Fibroblast of lung (primary cell): ENCODE measurements around the gene PRCC. TPM values are rescaled to one million over a fixed set of nuclear protein-coding genes. Genes with fewer than 3 reads are reported as not detected.

Source experiments
- DNase-seq, 2 donors: peaks; one replicate each; pipeline versions ENCODE4 v3.0.0 to v3.0.0-alpha.2; 2010; ENCODE audit warnings: low read depth in 2 of 2
- H2AFZ ChIP-seq: 2 replicates; pipeline ENCODE4 v1.5.1; 2012; ENCODE audit warnings: low read length, control low read depth, inconsistent platforms
- H3K27ac ChIP-seq: 2 replicates; pipeline ENCODE4 v1.5.1; 2011; ENCODE audit warnings: low read length, control low read depth; ENCODE audit not compliant: insufficient read depth
- H3K27me3 ChIP-seq: 2 replicates; pipeline ENCODE4 v1.5.1; 2011; ENCODE audit warnings: mild to moderate bottlenecking, low read length; ENCODE audit not compliant: control insufficient read depth, insufficient read depth
- H3K36me3 ChIP-seq: 2 replicates; pipeline ENCODE4 v1.5.1; 2011; ENCODE audit warnings: low read length; ENCODE audit not compliant: control insufficient read depth, insufficient read depth
- H3K4me1 ChIP-seq: 2 replicates; pipeline ENCODE4 v1.5.1; 2011; ENCODE audit warnings: low read length; ENCODE audit not compliant: control insufficient read depth, insufficient read depth; ENCODE audit errors: extremely low read depth
- H3K4me2 ChIP-seq: 2 replicates; pipeline ENCODE4 v1.5.1; 2011; ENCODE audit warnings: low read length, control low read depth; ENCODE audit not compliant: insufficient read depth; ENCODE audit errors: extremely low read depth
- H3K4me3 ChIP-seq, 4 experiments: fragments of 200-600 bp in 1 of 4; sonication (generic) in 1 of 4; replicated peaks in 1 of 4; 2 replicates each; pipeline ENCODE4 v1.5.1; 2011 to 2016; ENCODE audit warnings: low read length in 4 of 4, low read depth in 3 of 4, mild to moderate bottlenecking in 3 of 4, control low read depth in 2 of 4, inconsistent platforms in 1 of 4, mixed read lengths in 1 of 4; ENCODE audit not compliant: insufficient read depth in 1 of 4; ENCODE audit errors: control extremely low read depth in 1 of 4
- H3K79me2 ChIP-seq: 2 replicates; pipeline ENCODE4 v1.5.1; 2012; ENCODE audit warnings: mild to moderate bottlenecking, low read length, inconsistent platforms; ENCODE audit not compliant: control insufficient read depth, insufficient read depth
- H3K9ac ChIP-seq: 2 replicates; pipeline ENCODE4 v1.5.1; 2011; ENCODE audit warnings: mild to moderate bottlenecking, low read length, control low read depth; ENCODE audit not compliant: insufficient read depth
- H3K9me3 ChIP-seq: 2 replicates; pipeline ENCODE4 v1.5.1; 2012; ENCODE audit warnings: low read depth, low read length; ENCODE audit not compliant: control insufficient read depth, insufficient read depth
- H4K20me1 ChIP-seq: 2 replicates; pipeline ENCODE4 v1.5.1; 2011; ENCODE audit warnings: low read length; ENCODE audit not compliant: control insufficient read depth, insufficient read depth; ENCODE audit errors: extremely low read depth
- CTCF ChIP-seq, 2 donors: IDR thresholded peaks in 1 of 2; conservative IDR thresholded peaks in 1 of 2; 1 replicate in 1 of 2; 2 replicates in 1 of 2; pipeline ENCODE4 v1.5.1; 2011 to 2012; ENCODE audit warnings: low read length in 2 of 2, control low read depth in 1 of 2, inconsistent platforms in 1 of 2, low read depth in 1 of 2, mild to moderate bottlenecking in 1 of 2
- EZH2 ChIP-seq: IDR thresholded peaks from 2 replicates; pipeline ENCODE4 v1.5.1; 2012; ENCODE audit warnings: low read length, control low read depth, mild to moderate bottlenecking; ENCODE audit errors: missing control alignments
- polyA plus RNA-seq, 2 donors: library from polyadenylated mRNA; depleted of rRNA in 1 of 2; stranded (reverse) in 1 of 2; unstranded in 1 of 2; fragments of >200 nt; gene quantifications; 2 replicates each; pipeline ENCODE4 v1.2.1, GENCODE V29; 2011 to 2012; ENCODE audit warnings: missing spikeins in 1 of 2
- total RNA-seq: library from RNA; depleted of rRNA; stranded (reverse); fragments of >200 nt; gene quantifications from 2 replicates; pipeline ENCODE4 v1.2.1, GENCODE V29; 2014

Gene PRCC
- total and polyA plus RNA-seq, 2 donors (not counting 1 experiment from before 2014, with no cell fraction given), result 13.2 to 52.0 TPM

- H2AFZ ChIP-seq, result no peak overlapping the region
- TF ChIP-seq EZH2 (no peak), CTCF (conservative IDR thresholded peaks at IDR 0.05 in 1 of 2, IDR thresholded peaks at IDR 0.05 in 1 of 2; ENCODE audit: low read depth in 1 of 2, low read length in 2 of 2) (no peak)
These were observed 28.5 kb downstream of the PRCC start for GRCh38 chr1:156795787-156796186.

GRCh38 chr1:156796340-156797097 is 29.2 kb downstream of the PRCC start:
- Histone ChIP-seq H3K4me2 (no peak overlapping the region), H3K36me3 (peaks cover 14% of the 10 kb centered on the region), H3K79me2 (no peaks in the 10 kb centered on the region), H3K9me3 (no peaks in the 10 kb centered on the region), H3K4me1 (peaks cover 2% of the 10 kb centered on the region), H3K9ac (no peak overlapping the region), H4K20me1 (no peaks in the 10 kb centered on the region), H3K27ac (no peak overlapping the region), H2AFZ (no peak overlapping the region), H3K4me3 (no peak overlapping the region), H3K27me3 (no peaks in the 10 kb centered on the region)
- peak in 1 of 2 donors; percentile 57 for DNase-seq
- no peak for TF ChIP-seq EZH2
- TF ChIP-seq CTCF (conservative IDR thresholded peaks at IDR 0.05 in 1 of 2, IDR thresholded peaks at IDR 0.05 in 1 of 2; ENCODE audit: low read depth in 1 of 2, low read length in 2 of 2), result no peak

More at GRCh38 chr1:156795787-156796186, 28.5 kb downstream of the PRCC start:
- Histone ChIP-seq H3K27me3 (no peaks in the 10 kb centered on the region), H3K27ac (no peak overlapping the region), H3K4me2 (no peak overlapping the region), H3K4me3 (no peak overlapping the region), H4K20me1 (no peaks in the 10 kb centered on the region), H3K79me2 (no peaks in the 10 kb centered on the region), H3K9me3 (no peaks in the 10 kb centered on the region), H3K9ac (no peak overlapping the region), H3K36me3 (peaks cover 14% of the 10 kb centered on the region), H3K4me1 (no peaks in the 10 kb centered on the region)
- peak in 1 of 2 donors; percentile 89 for DNase-seq

- peaks cover 2% of the 10 kb centered on the region for H3K4me1 ChIP-seq
- H3K27ac ChIP-seq, result no peak overlapping the region
- H3K9me3 ChIP-seq, result no peaks in the 10 kb centered on the region
- H4K20me1 ChIP-seq, result no peaks in the 10 kb centered on the region
- peaks cover 10% of the 10 kb centered on the region for H3K36me3 ChIP-seq
- no peak overlapping the region for H3K4me2 ChIP-seq
- H3K79me2 ChIP-seq, result no peaks in the 10 kb centered on the region
- peak; percentile 55 to 64 for DNase-seq
- no peaks in the 10 kb centered on the region for H3K27me3 ChIP-seq
- TF ChIP-seq CTCF (conservative IDR thresholded peaks at IDR 0.05 in 1 of 2, IDR thresholded peaks at IDR 0.05 in 1 of 2; ENCODE audit: low read depth in 1 of 2, low read length in 2 of 2), result peak; percentile 90
- TF ChIP-seq EZH2, result no peak
- no peak overlapping the region for H3K4me3 ChIP-seq
- no peak overlapping the region for H2AFZ ChIP-seq
- no peak overlapping the region for H3K9ac ChIP-seq
These were observed 30.0 kb downstream of the PRCC start for GRCh38 chr1:156797212-156797871.
